Heart right ventricle (tissue), 16 donors: Measurements from ENCODE around the gene EGFR. TPM values are rescaled to one million over a fixed set of nuclear protein-coding genes. Genes with fewer than 3 reads are reported as not detected.

Source experiments
- ATAC-seq, 8 donors: fragments of 200-7000 bp; cut with Tn5 transposase; one replicate each; pipeline ENCODE4 v1.9.1; 2020; ENCODE audit warnings: mild to moderate bottlenecking in 8 of 8, moderate library complexity in 8 of 8, moderate number of reproducible peaks in 1 of 8
- DNase-seq, 2 donors: peaks; one replicate each; pipeline ENCODE4 v3.0.0-alpha.2; 2020
- H3K27ac ChIP-seq, 10 donors: fragments of 200-600 bp; sonication (generic) in 2 of 10; one replicate each; pipeline versions ENCODE4 v1.5.0 to v1.8.0; 2020 to 2022; ENCODE audit warnings: mild to moderate bottlenecking in 3 of 10
- H3K27me3 ChIP-seq, 7 donors: fragments of 200-600 bp; one replicate each; pipeline ENCODE4 v1.8.0; 2021 to 2022; ENCODE audit warnings: mild to moderate bottlenecking in 2 of 7
- H3K36me3 ChIP-seq, 9 donors: fragments of 200-600 bp; sonication (generic) in 1 of 9; one replicate each; pipeline versions ENCODE4 v1.5.0 to v1.8.0; 2020 to 2022; ENCODE audit warnings: mild to moderate bottlenecking in 2 of 9
- H3K4me1 ChIP-seq, 9 donors: fragments of 200-600 bp; sonication (generic) in 1 of 9; one replicate each; pipeline versions ENCODE4 v1.5.0 to v1.8.0; 2020 to 2022; ENCODE audit warnings: mild to moderate bottlenecking in 4 of 9
- H3K4me3 ChIP-seq, 10 donors: fragments of 200-600 bp; sonication (generic) in 2 of 10; one replicate each; pipeline versions ENCODE4 v1.5.0 to v1.8.0; 2020 to 2022; ENCODE audit warnings: mild to moderate bottlenecking in 7 of 10, moderate library complexity in 2 of 10
- H3K9me3 ChIP-seq, 11 donors: fragments of 200-600 bp in 10 of 11; sonication (generic) in 2 of 11; one replicate each; pipeline versions ENCODE4 v1.5.0 to v1.8.0; 2013 to 2022; ENCODE audit warnings: mild to moderate bottlenecking in 2 of 11, control low read depth in 1 of 11, moderate library complexity in 1 of 11
- WGBS, 2 donors: extraction: QIAGEN DNeasy Blood & Tissue Kit; methylation state at CpG; one replicate each; pipeline ENCODE4 v1.1.7; 2013; ENCODE audit warnings: inconsistent platforms in 1 of 2; 5-methylcytosine and 5-hydroxymethylcytosine counted together
- intact Hi-C, 10 donors: fragments of 100-400 bp; cut with DNase I; formaldehyde crosslinking; loops; one replicate each; pipeline versions ENCODE4 v1.11.1 to v1.14.2; 2022
- polyA plus RNA-seq, 2 donors: library from polyadenylated mRNA; stranded (reverse); fragments of 200-250 nt; gene quantifications; one replicate each; pipeline ENCODE4 v1.2.3, GENCODE V29; 2013
- total RNA-seq, 10 donors: library from RNA; stranded (reverse); fragmentation: NEBNext Ultra II Directional in 3 of 10; extraction: Animal tissue kit (Norgen Biotek cat#: 25700) in 3 of 10; gene quantifications; one replicate each; pipeline versions ENCODE4 v1.2.1 to v1.2.4, GENCODE V29; 2021 to 2023
- TF ChIP-seq, protein P1 (sequence below), 9 donors: fragments of 200-600 bp; sonication (generic) in 2 of 9; IDR thresholded peaks; one replicate each; pipeline versions ENCODE4 v1.5.0 to v1.8.0; 2021 to 2022; ENCODE audit warnings: antibody characterized with exemption in 9 of 9, mild to moderate bottlenecking in 5 of 9, moderate library complexity in 1 of 9
- donor health status: Arrhythmogenic right ventricular cardiomyopathy.
- donor health status: ischemic (EF 13 %, LVEDD 7.1; RV severe dilation, severe dysfunction).
- donor health status: healthy with polysubstance abuse.
- donor health status: DM: no; HTN: yes; CAD: no.
- donor health status: DM: no; HTN: no; CAD: no.
- donor health status: ischemic (EF 25% LVEDD 6.9; RV normal size, moderate dysfunction).
- donor health status: ischemic (EF 25% LVEDD 5.7; RV mildly dilated, moderate dysfunction).
- donor health status: healthy.
- donor health status: DM: yes; HTN: yes; CAD: no.
- donor health status: Ischemic cardiomyopathy.
- donor health status: ischemic (EF 35%, LVEDD 5.7; RV mildly dilated, moderate dysfunction).
- donor health status: nonischemic (EF 11% LVEDD 7.7; RV severe dilation, severe dysfunction).
- donor health status: DM: yes; HTN: yes; CAD: no.
- donor health status: PGD.
- donor health status: ischemic (EF 29% LVEDD 5.4; RV normal size, mild dysfunction).
- donor health status: nonischemic (EF 23%, LVEDD 6.1; RV moderate dilation, normal function).

The EGFR gene
- total and polyA plus RNA-seq, 12 donors, result 1.9 to 13.5 (median 7.6) TPM

DNA sequence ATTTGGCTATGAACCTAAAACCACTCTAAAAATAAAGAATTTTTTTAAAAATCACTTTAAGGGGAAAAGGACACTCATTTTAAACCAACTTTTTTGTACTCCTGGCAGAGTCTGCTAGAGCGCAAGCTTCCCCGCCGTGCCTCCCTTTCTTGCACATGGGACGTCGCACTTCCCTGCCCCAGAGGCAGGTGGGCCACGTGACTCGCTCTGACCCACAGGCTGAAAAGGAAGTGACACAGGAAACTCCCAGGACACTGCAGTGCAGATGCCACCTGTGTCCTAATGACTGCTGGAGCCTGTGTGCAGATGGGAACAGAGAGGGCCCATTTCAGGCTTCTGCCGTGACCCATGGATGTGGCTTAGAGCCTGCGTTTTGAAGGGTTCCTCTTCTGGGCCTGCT is 204.2 kb downstream of the EGFR start:
- TF ChIP-seq, protein P1, sequence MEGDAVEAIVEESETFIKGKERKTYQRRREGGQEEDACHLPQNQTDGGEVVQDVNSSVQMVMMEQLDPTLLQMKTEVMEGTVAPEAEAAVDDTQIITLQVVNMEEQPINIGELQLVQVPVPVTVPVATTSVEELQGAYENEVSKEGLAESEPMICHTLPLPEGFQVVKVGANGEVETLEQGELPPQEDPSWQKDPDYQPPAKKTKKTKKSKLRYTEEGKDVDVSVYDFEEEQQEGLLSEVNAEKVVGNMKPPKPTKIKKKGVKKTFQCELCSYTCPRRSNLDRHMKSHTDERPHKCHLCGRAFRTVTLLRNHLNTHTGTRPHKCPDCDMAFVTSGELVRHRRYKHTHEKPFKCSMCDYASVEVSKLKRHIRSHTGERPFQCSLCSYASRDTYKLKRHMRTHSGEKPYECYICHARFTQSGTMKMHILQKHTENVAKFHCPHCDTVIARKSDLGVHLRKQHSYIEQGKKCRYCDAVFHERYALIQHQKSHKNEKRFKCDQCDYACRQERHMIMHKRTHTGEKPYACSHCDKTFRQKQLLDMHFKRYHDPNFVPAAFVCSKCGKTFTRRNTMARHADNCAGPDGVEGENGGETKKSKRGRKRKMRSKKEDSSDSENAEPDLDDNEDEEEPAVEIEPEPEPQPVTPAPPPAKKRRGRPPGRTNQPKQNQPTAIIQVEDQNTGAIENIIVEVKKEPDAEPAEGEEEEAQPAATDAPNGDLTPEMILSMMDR (IDR thresholded peaks at IDR 0.05), result no peak
- intact Hi-C loops, result no loop called here
- no peak for DNase-seq
- 73 to 75% methylated on average over 9 of the region's 9 CpGs for WGBS, 2 donors
- Histone ChIP-seq H3K9me3 (peaks cover 0 to 13% (median 0%) of the 10 kb centered on the region in 11 donors), H3K4me3 (no peak overlapping the region), H3K27ac (no peak overlapping the region), H3K36me3 (no peaks in the 10 kb centered on the region), H3K4me1 (no peaks in the 10 kb centered on the region), H3K27me3 (no peaks in the 10 kb centered on the region)
- ATAC-seq, result no peak

DNA sequence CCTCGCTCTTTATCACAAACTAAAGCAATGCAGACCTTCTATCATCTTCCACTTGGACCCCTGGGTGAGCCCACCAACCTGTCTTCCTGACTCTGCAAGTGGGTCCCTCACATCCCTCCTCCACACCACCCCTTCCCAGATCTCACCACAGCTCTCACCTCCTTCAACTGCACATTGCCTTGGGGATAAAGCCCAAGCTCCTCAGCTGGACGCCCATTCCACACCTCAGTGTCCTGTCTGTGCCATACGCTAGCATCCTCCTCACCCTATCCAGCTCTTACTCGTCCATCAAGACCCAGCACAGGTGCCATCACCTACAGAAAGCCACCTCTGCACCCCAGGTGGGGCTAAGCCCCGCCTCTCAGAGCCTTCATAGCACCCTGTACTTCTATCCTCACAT is 205.3 kb downstream of the EGFR start:
- TF ChIP-seq, protein P1 (IDR thresholded peaks at IDR 0.05), result no peak
- ATAC-seq (no peak), DNase-seq (no peak)
- H3K27me3 ChIP-seq, result no peaks in the 10 kb centered on the region
- H3K9me3 ChIP-seq, result peaks cover 0 to 16% (median 0%) of the 10 kb centered on the region in 11 donors
- H3K27ac ChIP-seq, result no peak overlapping the region
- H3K4me3 ChIP-seq, result no peak overlapping the region
- WGBS, 2 donors, result 83 to 87% methylated on average over 5 of the region's 5 CpGs
- H3K4me1 ChIP-seq, result no peaks in the 10 kb centered on the region
- no peaks in the 10 kb centered on the region for H3K36me3 ChIP-seq
- intact Hi-C loops, result no loop called here

DNA sequence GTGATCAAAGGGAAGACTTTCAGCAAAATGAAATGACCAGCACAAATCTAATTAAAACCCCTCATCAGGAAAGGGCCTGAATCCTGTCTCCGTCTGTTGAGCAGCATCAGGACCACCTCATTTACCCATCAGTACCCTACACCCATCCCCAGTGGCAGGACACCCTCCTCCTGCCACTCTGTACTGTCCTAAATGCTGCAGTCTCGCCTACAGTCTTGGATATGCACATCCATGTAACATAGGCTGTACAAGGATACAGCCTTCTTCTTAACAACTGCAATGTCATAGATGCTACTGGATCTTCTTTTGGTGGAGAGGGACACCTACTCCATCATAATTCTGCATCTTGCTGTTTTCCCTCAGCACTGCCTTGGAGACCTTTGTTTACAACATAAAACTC is 206.0 kb downstream of the EGFR start:
- DNase-seq (no peak), ATAC-seq (no peak)
- Histone ChIP-seq H3K27ac (no peak overlapping the region), H3K36me3 (no peaks in the 10 kb centered on the region), H3K4me1 (no peaks in the 10 kb centered on the region), H3K9me3 (peaks cover 0 to 18% (median 0%) of the 10 kb centered on the region in 11 donors), H3K4me3 (no peak overlapping the region), H3K27me3 (no peaks in the 10 kb centered on the region)
- TF ChIP-seq, protein P1 (IDR thresholded peaks at IDR 0.05), result no peak
- intact Hi-C loops, result no loop called here
- 91% methylated on average over 2 of the region's 2 CpGs for WGBS, 2 donors

DNA sequence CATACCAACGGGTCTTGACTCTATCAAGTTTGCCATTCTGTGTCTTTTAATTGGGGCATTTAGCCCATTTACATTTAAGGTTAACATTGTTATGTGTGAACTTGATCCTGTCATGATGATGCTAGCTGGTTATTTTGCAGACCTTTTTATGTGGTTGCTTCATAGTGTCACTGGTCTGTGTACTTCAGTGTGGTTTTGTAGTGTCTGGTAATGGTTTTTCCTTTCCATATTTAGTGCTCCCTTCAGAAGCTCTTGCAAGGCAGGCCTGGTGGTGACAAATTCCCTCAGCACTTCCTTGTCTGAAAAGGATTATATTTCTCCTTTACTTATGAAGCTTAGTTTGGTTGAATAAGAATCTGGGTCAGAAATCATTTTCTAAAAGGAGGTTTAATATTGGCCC is 211.2 kb downstream of the EGFR start:
- intact Hi-C loops, result no loop called here

More for the DNA sequence above, 211.2 kb downstream of the EGFR start:
- 71 to 74% methylated on average over 1 of the region's 1 CpG for WGBS, 2 donors
- Histone ChIP-seq H3K4me1 (no peaks in the 10 kb centered on the region), H3K27ac (no peak overlapping the region), H3K27me3 (peaks cover 0 to 18% (median 0%) of the 10 kb centered on the region in 7 donors), H3K4me3 (no peak overlapping the region), H3K36me3 (no peaks in the 10 kb centered on the region), H3K9me3 (peaks cover 0 to 24% (median 0%) of the 10 kb centered on the region in 11 donors)
- TF ChIP-seq, protein P1 (IDR thresholded peaks at IDR 0.05), result no peak
- ATAC-seq, result no peak
- no peak for DNase-seq
